Prostate gland (tissue), 2 donors: ENCODE measurements around the gene PRKAR1B. TPM values are rescaled to one million over a fixed set of nuclear protein-coding genes. Genes with fewer than 3 reads are reported as not detected.
"Not testable (repeated sequence)": the region's sequence is repeated elsewhere in the genome, so short reads cannot be mapped to it uniquely, and the experiment has no call there.

ENCODE experiments used
- DNase-seq: peaks from one replicate; pipeline ENCODE4 v3.0.0-alpha.2; 2019; ENCODE audit warnings: low spot score
- H3K27ac ChIP-seq, 2 donors: fragments of 200-600 bp; sonication (generic); 2 replicates each; pipeline ENCODE4 v1.5.1; 2017 to 2019
- H3K27me3 ChIP-seq: fragments of 200-600 bp; sonication (generic); replicated peaks from 2 replicates; pipeline ENCODE4 v1.5.1; 2019; ENCODE audit not compliant: insufficient read depth
- H3K36me3 ChIP-seq, 2 donors: fragments of 200-600 bp; sonication (generic); 1 replicate in 1 of 2; 2 replicates in 1 of 2; pipeline versions ENCODE4 v1.5.1 to v1.8.1; 2017 to 2019
- H3K4me1 ChIP-seq: fragments of 200-600 bp; sonication (generic); replicated peaks from 2 replicates; pipeline ENCODE4 v1.5.1; 2019
- H3K4me3 ChIP-seq, 2 donors: fragments of 200-600 bp; sonication (generic); 2 replicates each; pipeline ENCODE4 v1.5.1; 2017 to 2019
- H3K9me3 ChIP-seq: fragments of 200-600 bp; sonication (generic); 2 replicates; pipeline ENCODE4 v1.5.1; 2017
- CTCF ChIP-seq, 4 experiments: fragments of 200-600 bp in 2 of 4; fragments of 450-650 bp in 2 of 4; sonication (generic) in 2 of 4; IDR thresholded peaks; 1 replicate in 3 of 4; 2 replicates in 1 of 4; pipeline ENCODE4 v1.5.1; 2016 to 2019; ENCODE audit warnings: antibody characterized with exemption in 4 of 4, mild to moderate bottlenecking in 2 of 4, moderate library complexity in 2 of 4
- POLR2A ChIP-seq: fragments of 450-650 bp; IDR thresholded peaks from one replicate; pipeline ENCODE4 v1.6.1; 2016; ENCODE audit warnings: antibody characterized with exemption, mild to moderate bottlenecking
- POLR2AphosphoS5 ChIP-seq: sonication (generic); formaldehyde crosslinking; IDR thresholded peaks from one replicate; pipeline ENCODE4 v1.6.1; 2017; ENCODE audit warnings: antibody characterized with exemption
- WGBS: methylation state at CpG from one replicate; pipeline ENCODE4 v1.1.5; 2018; 5-methylcytosine and 5-hydroxymethylcytosine counted together
- intact Hi-C: fragments of 100-400 bp; cut with DNase I; formaldehyde crosslinking; loops from one replicate; pipeline ENCODE4 v1.14.2; 2022
- total RNA-seq, 2 donors: library from RNA; depleted of rRNA; stranded (reverse); fragments of >200 nt; gene quantifications; one replicate each; pipeline ENCODE4 v1.1.0, GENCODE V29; 2016

The PRKAR1B gene
- total RNA-seq, 2 donors from 2014 or later = 20.2 to 44.8 TPM

GRCh38 chr7:662576-662975, 64.5 kb downstream of the PRKAR1B start:
- H3K27me3 ChIP-seq = no peaks in the 10 kb centered on the region
- TF ChIP-seq POLR2A (no peak), CTCF (IDR thresholded peaks at IDR 0.05) (no peak), POLR2AphosphoS5 (no peak)
- H3K36me3 ChIP-seq = no peaks in the 10 kb centered on the region
- intact Hi-C loops = no loop called here
- WGBS = 93% methylated on average over 4 of the region's 4 CpGs
- DNase-seq = no peak
- no peak overlapping the region for H3K4me3 ChIP-seq
- H3K27ac ChIP-seq = no peak overlapping the region
- H3K9me3 ChIP-seq = no peaks in the 10 kb centered on the region
- H3K4me1 ChIP-seq = peaks cover 1% of the 10 kb centered on the region

DNA sequence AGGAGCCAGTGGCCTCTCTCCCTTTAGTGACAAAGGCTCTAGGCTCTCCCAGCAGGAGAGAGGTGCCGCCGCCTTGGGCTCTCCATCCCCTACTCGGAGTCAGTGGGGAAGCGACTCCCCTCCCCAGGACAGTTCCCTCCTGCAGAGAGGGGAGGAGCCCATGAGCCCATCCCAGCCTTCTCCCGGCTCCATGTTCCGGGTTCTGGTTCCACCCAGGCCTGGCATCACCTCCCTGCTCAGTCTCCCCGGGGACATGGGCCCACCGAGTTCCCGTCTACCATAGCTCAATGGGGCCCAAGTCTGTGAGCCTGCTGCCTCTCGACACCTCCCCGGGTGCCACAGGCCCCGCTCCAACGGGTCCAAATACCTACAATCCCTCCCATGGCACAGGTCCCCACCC, 67.1 kb downstream of the PRKAR1B start:
- Histone ChIP-seq H3K36me3 (no peaks in the 10 kb centered on the region), H3K27ac (no peak overlapping the region), H3K4me3 (no peak overlapping the region), H3K27me3 (no peaks in the 10 kb centered on the region), H3K9me3 (no peaks in the 10 kb centered on the region), H3K4me1 (no peaks in the 10 kb centered on the region)
- WGBS = 93% methylated on average over 13 of the region's 13 CpGs
- DNase-seq = no peak
- intact Hi-C loops = no loop called here
- no peak for TF ChIP-seq CTCF (IDR thresholded peaks at IDR 0.05)
- TF ChIP-seq POLR2AphosphoS5 = no peak
- no peak for TF ChIP-seq POLR2A

DNA sequence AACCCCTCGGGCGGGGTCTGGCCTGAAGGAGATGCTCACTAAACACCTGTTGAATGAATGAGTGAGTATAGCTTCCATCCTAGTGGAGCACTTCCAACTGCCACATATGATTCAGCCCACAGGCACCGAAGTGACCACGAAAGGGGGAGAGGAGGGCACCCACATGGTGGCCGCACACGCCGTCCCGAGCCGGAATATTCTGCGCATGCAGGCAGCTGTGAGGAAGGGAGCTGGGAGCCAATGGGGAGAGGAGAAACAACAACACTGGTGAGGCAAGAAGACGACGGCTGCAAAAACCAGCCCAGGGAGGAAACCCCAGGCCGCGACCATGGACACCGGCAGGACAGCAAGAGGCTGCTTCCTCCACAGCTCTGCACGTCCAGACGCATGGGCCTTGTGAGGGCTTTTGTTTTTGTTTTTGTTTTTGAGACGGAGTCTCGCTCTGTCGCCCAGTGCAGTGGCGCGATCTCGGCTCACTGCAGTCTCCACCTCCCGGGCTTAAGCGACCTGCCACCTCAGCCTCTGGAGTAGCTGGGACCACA, 67.7 kb downstream of the PRKAR1B start:
- H3K9me3 ChIP-seq = no peaks in the 10 kb centered on the region
- intact Hi-C loops = no loop called here
- no peaks in the 10 kb centered on the region for H3K36me3 ChIP-seq
- no peak overlapping the region for H3K27ac ChIP-seq
- no peaks in the 10 kb centered on the region for H3K4me1 ChIP-seq
- no peaks in the 10 kb centered on the region for H3K27me3 ChIP-seq
- 93% methylated on average over 20 of the region's 25 CpGs for WGBS
- DNase-seq = no peak
- TF ChIP-seq CTCF (IDR thresholded peaks at IDR 0.05) (no peak), POLR2A (no peak), POLR2AphosphoS5 (no peak)
- no peak overlapping the region for H3K4me3 ChIP-seq

GRCh38 chr7:657565-658119, 69.4 kb downstream of the PRKAR1B start:
- Histone ChIP-seq H3K36me3 (no peaks in the 10 kb centered on the region), H3K4me3 (no peak overlapping the region), H3K9me3 (no peaks in the 10 kb centered on the region), H3K27me3 (no peaks in the 10 kb centered on the region), H3K27ac (no peak overlapping the region), H3K4me1 (no peaks in the 10 kb centered on the region)
- DNase-seq = no peak
- no peak for TF ChIP-seq POLR2A
- no peak for TF ChIP-seq CTCF (IDR thresholded peaks at IDR 0.05)
- no peak for TF ChIP-seq POLR2AphosphoS5
- intact Hi-C loops = no loop called here
- WGBS = 55% methylated on average over 16 of the region's 16 CpGs

DNA sequence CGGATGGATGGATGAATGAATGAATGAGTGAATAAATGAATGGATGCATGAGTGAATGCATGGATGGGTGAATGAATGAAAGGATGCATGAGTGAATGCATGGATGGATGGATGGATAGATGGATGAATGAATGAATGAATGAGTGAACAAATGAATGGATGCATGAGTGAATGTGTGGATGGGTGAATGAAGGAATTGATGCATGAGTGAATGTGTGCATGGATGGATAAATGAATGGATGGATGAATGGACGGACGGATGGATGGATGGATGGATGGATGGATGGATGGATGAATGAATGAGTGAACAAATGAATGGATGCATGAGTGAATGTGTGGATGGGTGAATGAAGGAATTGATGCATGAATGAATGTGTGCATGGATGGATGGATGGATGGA, 70.1 kb downstream of the PRKAR1B start:
- H3K27ac ChIP-seq, H3K4me1 ChIP-seq, H3K9me3 ChIP-seq, H3K27me3 ChIP-seq, intact Hi-C loops, H3K4me3 ChIP-seq, H3K36me3 ChIP-seq, DNase-seq: not testable (repeated sequence)
- WGBS = 88% methylated on average over 3 of the region's 3 CpGs
